ENCODE data around the gene C15orf39. TPM values are rescaled to one million over a fixed set of nuclear protein-coding genes. Genes with fewer than 3 reads are reported as not detected.

The C15orf39 gene
- total and polyA plus RNA-seq, 2 of the 13 experiments (the other 11 are each of a cell fraction or from before 2014, with no cell fraction given): 6.2 to 13.5 TPM

DNA sequence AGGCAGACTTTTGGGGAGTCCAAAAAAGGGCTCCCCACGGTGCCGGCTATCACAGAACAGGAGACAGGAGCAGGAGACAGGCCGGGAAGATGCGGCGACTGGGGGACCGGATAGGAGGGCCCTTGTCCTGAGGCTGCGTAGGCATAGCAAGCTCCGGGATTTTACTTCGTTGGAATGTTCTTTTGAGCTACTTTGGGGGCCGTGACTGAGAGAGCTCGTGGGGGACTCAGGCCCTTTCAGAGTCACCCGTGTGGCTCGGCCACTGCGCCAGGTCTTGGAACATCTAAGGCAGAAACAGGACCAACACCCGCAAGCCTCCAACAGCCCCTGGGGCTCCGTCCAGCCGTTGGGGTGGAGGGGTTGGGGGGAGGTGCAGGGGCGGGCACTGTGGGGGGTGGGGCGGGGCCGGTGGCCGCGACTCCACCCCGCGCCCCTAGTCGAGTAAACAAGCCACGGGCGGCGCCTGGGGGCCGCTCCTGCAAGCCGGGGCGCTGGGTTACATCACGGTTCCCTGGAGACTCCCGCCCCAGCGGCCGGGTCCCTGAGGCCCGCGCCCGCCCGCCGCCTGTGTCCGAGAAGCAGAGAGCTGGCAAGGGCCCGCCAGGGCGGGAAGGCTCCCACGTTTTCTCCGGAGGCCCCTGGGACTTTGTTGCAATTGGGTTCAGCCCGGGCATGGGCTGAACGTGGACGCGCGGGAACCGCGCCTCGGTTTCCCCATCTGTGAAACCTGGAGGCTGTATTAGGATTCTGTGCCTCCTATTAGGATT is 23.3 kb upstream of the C15orf39 start (continued):
- TF ChIP-seq, protein P1, sequence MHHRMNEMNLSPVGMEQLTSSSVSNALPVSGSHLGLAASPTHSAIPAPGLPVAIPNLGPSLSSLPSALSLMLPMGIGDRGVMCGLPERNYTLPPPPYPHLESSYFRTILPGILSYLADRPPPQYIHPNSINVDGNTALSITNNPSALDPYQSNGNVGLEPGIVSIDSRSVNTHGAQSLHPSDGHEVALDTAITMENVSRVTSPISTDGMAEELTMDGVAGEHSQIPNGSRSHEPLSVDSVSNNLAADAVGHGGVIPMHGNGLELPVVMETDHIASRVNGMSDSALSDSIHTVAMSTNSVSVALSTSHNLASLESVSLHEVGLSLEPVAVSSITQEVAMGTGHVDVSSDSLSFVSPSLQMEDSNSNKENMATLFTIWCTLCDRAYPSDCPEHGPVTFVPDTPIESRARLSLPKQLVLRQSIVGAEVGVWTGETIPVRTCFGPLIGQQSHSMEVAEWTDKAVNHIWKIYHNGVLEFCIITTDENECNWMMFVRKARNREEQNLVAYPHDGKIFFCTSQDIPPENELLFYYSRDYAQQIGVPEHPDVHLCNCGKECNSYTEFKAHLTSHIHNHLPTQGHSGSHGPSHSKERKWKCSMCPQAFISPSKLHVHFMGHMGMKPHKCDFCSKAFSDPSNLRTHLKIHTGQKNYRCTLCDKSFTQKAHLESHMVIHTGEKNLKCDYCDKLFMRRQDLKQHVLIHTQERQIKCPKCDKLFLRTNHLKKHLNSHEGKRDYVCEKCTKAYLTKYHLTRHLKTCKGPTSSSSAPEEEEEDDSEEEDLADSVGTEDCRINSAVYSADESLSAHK (CRISPR knock-in tag; IDR thresholded peaks at IDR 0.05; ENCODE audit: borderline replicate concordance): no peak
- TF ChIP-seq HMGA1 (CRISPR knock-in tag; conservative IDR thresholded peaks at IDR 0.05): no peak
- TF ChIP-seq, protein P2, sequence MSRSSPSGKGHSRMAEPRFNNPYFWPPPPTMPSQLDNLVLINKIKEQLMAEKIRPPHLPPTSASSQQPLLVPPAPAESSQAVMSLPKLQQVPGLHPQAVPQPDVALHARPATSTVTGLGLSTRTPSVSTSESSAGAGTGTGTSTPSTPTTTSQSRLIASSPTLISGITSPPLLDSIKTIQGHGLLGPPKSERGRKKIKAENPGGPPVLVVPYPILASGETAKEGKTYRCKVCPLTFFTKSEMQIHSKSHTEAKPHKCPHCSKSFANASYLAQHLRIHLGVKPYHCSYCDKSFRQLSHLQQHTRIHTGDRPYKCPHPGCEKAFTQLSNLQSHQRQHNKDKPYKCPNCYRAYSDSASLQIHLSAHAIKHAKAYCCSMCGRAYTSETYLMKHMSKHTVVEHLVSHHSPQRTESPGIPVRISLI (CRISPR knock-in tag; IDR thresholded peaks at IDR 0.05; ENCODE audit: borderline replicate concordance): no peak; the same call in 1 of the 2 replicates
- TF ChIP-seq ZNF652 (CRISPR knock-in tag; IDR thresholded peaks at IDR 0.05; ENCODE audit: borderline replicate concordance, low read depth): no peak
- no peak for TF ChIP-seq ERF (CRISPR knock-in tag; IDR thresholded peaks at IDR 0.05)
- TF ChIP-seq, protein P3, sequence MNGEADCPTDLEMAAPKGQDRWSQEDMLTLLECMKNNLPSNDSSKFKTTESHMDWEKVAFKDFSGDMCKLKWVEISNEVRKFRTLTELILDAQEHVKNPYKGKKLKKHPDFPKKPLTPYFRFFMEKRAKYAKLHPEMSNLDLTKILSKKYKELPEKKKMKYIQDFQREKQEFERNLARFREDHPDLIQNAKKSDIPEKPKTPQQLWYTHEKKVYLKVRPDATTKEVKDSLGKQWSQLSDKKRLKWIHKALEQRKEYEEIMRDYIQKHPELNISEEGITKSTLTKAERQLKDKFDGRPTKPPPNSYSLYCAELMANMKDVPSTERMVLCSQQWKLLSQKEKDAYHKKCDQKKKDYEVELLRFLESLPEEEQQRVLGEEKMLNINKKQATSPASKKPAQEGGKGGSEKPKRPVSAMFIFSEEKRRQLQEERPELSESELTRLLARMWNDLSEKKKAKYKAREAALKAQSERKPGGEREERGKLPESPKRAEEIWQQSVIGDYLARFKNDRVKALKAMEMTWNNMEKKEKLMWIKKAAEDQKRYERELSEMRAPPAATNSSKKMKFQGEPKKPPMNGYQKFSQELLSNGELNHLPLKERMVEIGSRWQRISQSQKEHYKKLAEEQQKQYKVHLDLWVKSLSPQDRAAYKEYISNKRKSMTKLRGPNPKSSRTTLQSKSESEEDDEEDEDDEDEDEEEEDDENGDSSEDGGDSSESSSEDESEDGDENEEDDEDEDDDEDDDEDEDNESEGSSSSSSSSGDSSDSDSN (CRISPR knock-in tag; IDR thresholded peaks at IDR 0.05): peak; percentile 83
- no peak for TF ChIP-seq CBFB (CRISPR knock-in tag; IDR thresholded peaks at IDR 0.05)
- TF ChIP-seq ZZZ3 (CRISPR knock-in tag; IDR thresholded peaks at IDR 0.05; ENCODE audit: borderline replicate concordance): no peak
- TF ChIP-seq GABPB1 (CRISPR knock-in tag; IDR thresholded peaks at IDR 0.05): peak; percentile 63; the same call in 1 of the 2 replicates
- TF ChIP-seq SRF (IDR thresholded peaks at IDR 0.05; ENCODE audit: low read depth, low read length): no peak
- peak; percentile 19; the same call in 1 of the 2 replicates for TF ChIP-seq ISL2 (CRISPR knock-in tag; IDR thresholded peaks at IDR 0.05)
- peak; percentile 94 for TF ChIP-seq HNRNPK (IDR thresholded peaks at IDR 0.05; ENCODE audit: low read depth, low read length, poor library complexity, severe bottlenecking)
- no peak for TF ChIP-seq RFX1 (IDR thresholded peaks at IDR 0.05)
- peak; percentile 78 for TF ChIP-seq FOXO1 (CRISPR knock-in tag; IDR thresholded peaks at IDR 0.05)
- no peak; the same call in 1 of the 2 replicates for TF ChIP-seq KDM4B (CRISPR knock-in tag; IDR thresholded peaks at IDR 0.05)
- TF ChIP-seq ZNF781 (CRISPR knock-in tag; IDR thresholded peaks at IDR 0.05; ENCODE audit: borderline replicate concordance, not compliant biosample characterization): no peak
- 0 out of 2 replicates have a peak, but pooled peaks have one; percentile 60 for TF ChIP-seq ZNF615 (CRISPR knock-in tag; IDR thresholded peaks at IDR 0.05; ENCODE audit: borderline replicate concordance)
- TF ChIP-seq LCORL (IDR thresholded peaks at IDR 0.05): no peak
- TF ChIP-seq LCORL (CRISPR knock-in tag; IDR thresholded peaks at IDR 0.05): peak; percentile 66; the same call in 1 of the 2 replicates
- TF ChIP-seq ZNF543 (CRISPR knock-in tag; IDR thresholded peaks at IDR 0.05): 0 out of 2 replicates have a peak, but pooled peaks have one; percentile 57
- 0 out of 2 replicates have a peak, but pooled peaks have one; percentile 28 for TF ChIP-seq ZNF713 (CRISPR knock-in tag; IDR thresholded peaks at IDR 0.05)
- TF ChIP-seq ZC3H13 (CRISPR knock-in tag; IDR thresholded peaks at IDR 0.05): no peak
- TF ChIP-seq ZFY (CRISPR knock-in tag; IDR thresholded peaks at IDR 0.05): peak; percentile 69

Data from HepG2 (cell line).